ENCODE data around the gene TM4SF1.

TM4SF1 gene, protein sequence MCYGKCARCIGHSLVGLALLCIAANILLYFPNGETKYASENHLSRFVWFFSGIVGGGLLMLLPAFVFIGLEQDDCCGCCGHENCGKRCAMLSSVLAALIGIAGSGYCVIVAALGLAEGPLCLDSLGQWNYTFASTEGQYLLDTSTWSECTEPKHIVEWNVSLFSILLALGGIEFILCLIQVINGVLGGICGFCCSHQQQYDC

GRCh38 chr3:149377408-149378364 lies at the start of gene TM4SF1:
Gene TM4SF1 (minus strand): TSS chr3:149377649. CDS start chr3:149377547, 102 bp downstream.
- H3K4me1 Mint-ChIP-seq (ENCODE audit: low read depth), result peaks cover 33% of the 10 kb centered on the region
- peaks cover 3% of the 10 kb centered on the region for H3K27me3 Mint-ChIP-seq
- H3K27ac Mint-ChIP-seq, result no peak within 1 kb of the TSS
- no peaks in the 10 kb centered on the region for H3K36me3 Mint-ChIP-seq (ENCODE audit: low read depth)
- H3K4me3 Mint-ChIP-seq, result peak within 1 kb of the TSS; percentile 13
- intact Hi-C loops (cut with micrococcal nuclease), result no loop called here
- H3K9me3 Mint-ChIP-seq, result no peaks in the 10 kb centered on the region

GRCh38 chr3:149426325-149426724 lies 48.9 kb upstream of the TM4SF1 start:
- intact Hi-C loops (cut with micrococcal nuclease), result no loop called here
- Mint-ChIP-seq H3K9me3 (no peaks in the 10 kb centered on the region), H3K27me3 (no peaks in the 10 kb centered on the region), H3K27ac (no peak overlapping the region), H3K4me3 (no peak overlapping the region), H3K4me1 (ENCODE audit: low read depth) (peaks cover 2% of the 10 kb centered on the region), H3K36me3 (ENCODE audit: low read depth) (no peaks in the 10 kb centered on the region)

DNA sequence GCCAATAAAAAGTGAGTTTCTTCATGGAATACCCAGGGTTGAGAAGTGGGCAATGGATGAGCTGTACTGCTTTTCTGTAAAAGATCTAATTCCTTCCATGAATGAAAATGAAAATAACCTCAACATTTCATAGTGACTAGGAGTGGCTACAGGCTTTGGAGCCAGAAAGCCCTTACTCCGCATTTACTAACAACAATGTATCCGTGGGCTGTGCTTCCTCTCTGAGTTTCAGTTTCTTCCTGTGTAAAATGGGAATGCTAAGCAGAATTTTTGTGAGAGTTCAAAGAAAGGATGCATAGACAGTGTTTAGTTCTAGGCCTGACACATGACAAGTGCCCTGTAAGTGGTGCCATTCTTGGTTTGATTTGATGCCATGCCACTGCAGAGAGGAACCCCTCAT lies 47.5 kb upstream of the TM4SF1 start:
- intact Hi-C loops (cut with micrococcal nuclease), result no loop called here
- H3K4me3 Mint-ChIP-seq, result no peak overlapping the region
- H3K36me3 Mint-ChIP-seq (ENCODE audit: low read depth), result no peaks in the 10 kb centered on the region
- H3K4me1 Mint-ChIP-seq (ENCODE audit: low read depth), result peaks cover 12% of the 10 kb centered on the region
- no peak overlapping the region for H3K27ac Mint-ChIP-seq
- H3K9me3 Mint-ChIP-seq, result no peaks in the 10 kb centered on the region
- no peaks in the 10 kb centered on the region for H3K27me3 Mint-ChIP-seq

DNA sequence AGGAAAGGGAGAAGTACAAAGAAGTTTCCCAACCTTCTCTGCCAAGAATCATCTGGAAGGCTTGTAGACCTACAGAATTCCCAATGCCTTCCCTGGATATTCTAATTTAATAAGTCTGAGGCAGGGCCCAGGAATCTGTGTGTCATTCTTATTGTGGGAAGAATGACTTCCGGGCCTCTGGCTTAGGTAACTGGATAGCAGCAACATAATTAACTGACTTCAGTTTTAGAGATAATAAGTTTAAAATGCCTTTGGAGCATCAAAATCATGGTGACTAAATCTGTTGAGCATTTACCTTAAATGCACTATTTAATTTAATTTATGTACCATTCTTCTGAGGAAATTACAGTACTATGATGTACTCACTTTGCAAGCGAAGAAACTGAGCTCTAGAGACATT lies 44.3 kb upstream of the TM4SF1 start:
- Mint-ChIP-seq H3K4me3 (no peak overlapping the region), H3K27ac (no peak overlapping the region), H3K36me3 (ENCODE audit: low read depth) (no peaks in the 10 kb centered on the region), H3K9me3 (no peaks in the 10 kb centered on the region), H3K27me3 (no peaks in the 10 kb centered on the region), H3K4me1 (ENCODE audit: low read depth) (peaks cover 24% of the 10 kb centered on the region)
- intact Hi-C loops (cut with micrococcal nuclease), result no loop called here

DNA sequence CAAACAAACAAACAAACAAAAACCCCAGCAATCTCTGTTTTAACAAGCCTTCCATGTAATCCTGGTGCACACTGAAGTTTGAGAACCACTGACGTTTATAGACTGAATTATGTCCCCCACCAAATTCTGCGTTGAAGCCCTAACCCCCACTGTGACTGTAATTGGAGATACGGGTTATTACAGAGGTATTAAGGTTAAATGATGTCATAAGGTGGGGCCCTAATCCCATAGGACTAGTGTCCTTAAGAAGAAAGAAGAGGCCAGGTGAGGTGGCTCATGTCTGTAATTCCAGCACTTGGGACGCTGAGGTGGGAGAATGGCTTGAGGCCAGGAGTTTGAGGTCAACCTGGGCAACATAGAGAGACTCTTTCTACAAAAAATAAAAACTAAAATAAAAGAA lies 42.4 kb upstream of the TM4SF1 start:
- Mint-ChIP-seq H3K27ac (peak overlapping the region; percentile 15), H3K27me3 (no peaks in the 10 kb centered on the region), H3K4me1 (ENCODE audit: low read depth) (peaks cover 30% of the 10 kb centered on the region), H3K9me3 (peaks cover 5% of the 10 kb centered on the region), H3K4me3 (no peak overlapping the region), H3K36me3 (ENCODE audit: low read depth) (no peaks in the 10 kb centered on the region)
- intact Hi-C loops (cut with micrococcal nuclease), result no loop called here

GRCh38 chr3:149417727-149418126 lies 40.3 kb upstream of the TM4SF1 start:
- H3K36me3 Mint-ChIP-seq (ENCODE audit: low read depth), result no peaks in the 10 kb centered on the region
- H3K4me3 Mint-ChIP-seq, result no peak overlapping the region
- H3K27ac Mint-ChIP-seq, result no peak overlapping the region
- H3K4me1 Mint-ChIP-seq (ENCODE audit: low read depth), result peaks cover 34% of the 10 kb centered on the region
- intact Hi-C loops (cut with micrococcal nuclease), result no loop called here
- peaks cover 5% of the 10 kb centered on the region for H3K9me3 Mint-ChIP-seq
- no peaks in the 10 kb centered on the region for H3K27me3 Mint-ChIP-seq

DNA sequence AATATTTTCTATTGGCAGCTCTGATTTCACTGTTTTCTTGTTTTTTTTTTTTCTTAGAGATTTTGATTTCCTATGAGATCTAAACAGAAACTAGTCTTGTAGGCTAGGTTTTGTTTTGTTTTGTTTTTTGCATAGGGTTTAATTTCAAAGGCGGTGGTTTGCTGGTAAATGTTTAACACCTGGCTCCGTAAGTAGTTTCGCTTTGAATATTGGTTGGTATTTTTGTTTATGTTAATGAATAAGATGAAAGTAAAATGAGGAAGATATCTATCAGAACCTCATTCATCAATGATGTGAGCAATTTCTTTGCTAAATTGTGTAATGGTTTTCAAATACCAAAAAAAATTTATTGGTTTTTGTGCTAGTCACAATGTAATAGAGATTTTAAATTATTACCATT lies 39.7 kb upstream of the TM4SF1 start:
- intact Hi-C loops (cut with micrococcal nuclease), result no loop called here
- Mint-ChIP-seq H3K4me1 (ENCODE audit: low read depth) (peaks cover 34% of the 10 kb centered on the region), H3K9me3 (peaks cover 5% of the 10 kb centered on the region), H3K27me3 (no peaks in the 10 kb centered on the region), H3K27ac (no peak overlapping the region), H3K36me3 (ENCODE audit: low read depth) (no peaks in the 10 kb centered on the region), H3K4me3 (no peak overlapping the region)

DNA sequence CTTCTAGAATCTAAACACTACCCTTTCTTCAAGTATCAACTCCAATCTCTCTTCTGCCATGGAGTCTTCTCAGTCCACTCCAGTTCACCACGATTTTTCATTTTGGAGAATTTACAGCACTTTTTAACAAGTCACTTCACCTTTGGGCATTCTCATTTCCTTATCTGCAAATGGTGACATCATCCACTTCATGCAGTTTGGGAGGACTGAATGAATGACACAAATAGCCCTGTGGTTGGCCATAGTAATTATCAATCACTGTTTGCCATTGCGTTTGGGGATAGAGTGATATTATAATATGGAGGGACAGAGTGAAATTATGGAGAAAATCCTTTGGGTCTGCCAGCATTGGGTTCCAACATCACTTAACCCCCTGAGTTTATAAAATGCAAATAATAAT lies 38.0 kb upstream of the TM4SF1 start:
- intact Hi-C loops (cut with micrococcal nuclease), result no loop called here
- H3K9me3 Mint-ChIP-seq, result peaks cover 5% of the 10 kb centered on the region
- no peak overlapping the region for H3K27ac Mint-ChIP-seq
- H3K4me1 Mint-ChIP-seq (ENCODE audit: low read depth), result peaks cover 28% of the 10 kb centered on the region
- no peaks in the 10 kb centered on the region for H3K36me3 Mint-ChIP-seq (ENCODE audit: low read depth)
- no peaks in the 10 kb centered on the region for H3K27me3 Mint-ChIP-seq
- no peak overlapping the region for H3K4me3 Mint-ChIP-seq

- intact Hi-C loops (cut with micrococcal nuclease), result no loop called here
- Mint-ChIP-seq H3K9me3 (peaks cover 5% of the 10 kb centered on the region), H3K4me1 (ENCODE audit: low read depth) (peaks cover 20% of the 10 kb centered on the region), H3K4me3 (no peak overlapping the region), H3K36me3 (ENCODE audit: low read depth) (no peaks in the 10 kb centered on the region), H3K27ac (no peak overlapping the region), H3K27me3 (no peaks in the 10 kb centered on the region)
Measured at GRCh38 chr3:149414557-149415231, 37.2 kb upstream of the TM4SF1 start.

- no peaks in the 10 kb centered on the region for H3K36me3 Mint-ChIP-seq (ENCODE audit: low read depth)
- peaks cover 5% of the 10 kb centered on the region for H3K9me3 Mint-ChIP-seq
- H3K4me3 Mint-ChIP-seq, result no peak overlapping the region
- H3K27me3 Mint-ChIP-seq, result no peaks in the 10 kb centered on the region
- H3K27ac Mint-ChIP-seq, result no peak overlapping the region
- peaks cover 10% of the 10 kb centered on the region for H3K4me1 Mint-ChIP-seq (ENCODE audit: low read depth)
- intact Hi-C loops (cut with micrococcal nuclease), result no loop called here
Measured at GRCh38 chr3:149411583-149411982, 34.1 kb upstream of the TM4SF1 start.

GRCh38 chr3:149409351-149409750 lies 31.9 kb upstream of the TM4SF1 start:
- H3K9me3 Mint-ChIP-seq, result no peaks in the 10 kb centered on the region
- intact Hi-C loops (cut with micrococcal nuclease), result no loop called here
- H3K4me3 Mint-ChIP-seq, result no peak overlapping the region
- H3K36me3 Mint-ChIP-seq (ENCODE audit: low read depth), result no peaks in the 10 kb centered on the region
- H3K27me3 Mint-ChIP-seq, result peaks cover 2% of the 10 kb centered on the region
- no peaks in the 10 kb centered on the region for H3K4me1 Mint-ChIP-seq (ENCODE audit: low read depth)
- H3K27ac Mint-ChIP-seq, result no peak overlapping the region

DNA sequence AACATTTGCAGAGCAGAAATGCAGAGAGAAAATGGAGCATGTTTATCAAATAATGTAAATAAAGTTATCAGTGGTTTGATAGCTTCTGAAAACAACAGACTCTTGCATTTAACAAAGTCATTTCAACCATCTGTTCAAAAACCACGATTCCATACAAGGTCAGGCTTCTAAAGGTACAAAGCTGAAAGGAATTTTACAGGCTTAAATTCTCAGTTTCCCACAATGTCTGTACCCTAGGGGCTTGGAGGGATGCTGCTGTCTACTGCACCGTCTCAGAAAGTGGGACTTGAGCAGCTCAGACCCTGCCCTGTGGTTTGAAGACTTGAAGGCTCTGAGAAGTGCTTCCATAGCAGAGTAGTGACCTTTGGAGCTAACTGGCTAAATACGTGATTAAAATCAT lies 30.4 kb upstream of the TM4SF1 start:
- Mint-ChIP-seq H3K27ac (no peak overlapping the region), H3K36me3 (ENCODE audit: low read depth) (no peaks in the 10 kb centered on the region), H3K9me3 (no peaks in the 10 kb centered on the region), H3K4me1 (ENCODE audit: low read depth) (no peaks in the 10 kb centered on the region), H3K4me3 (no peak overlapping the region), H3K27me3 (peaks cover 2% of the 10 kb centered on the region)
- intact Hi-C loops (cut with micrococcal nuclease), result no loop called here

DNA sequence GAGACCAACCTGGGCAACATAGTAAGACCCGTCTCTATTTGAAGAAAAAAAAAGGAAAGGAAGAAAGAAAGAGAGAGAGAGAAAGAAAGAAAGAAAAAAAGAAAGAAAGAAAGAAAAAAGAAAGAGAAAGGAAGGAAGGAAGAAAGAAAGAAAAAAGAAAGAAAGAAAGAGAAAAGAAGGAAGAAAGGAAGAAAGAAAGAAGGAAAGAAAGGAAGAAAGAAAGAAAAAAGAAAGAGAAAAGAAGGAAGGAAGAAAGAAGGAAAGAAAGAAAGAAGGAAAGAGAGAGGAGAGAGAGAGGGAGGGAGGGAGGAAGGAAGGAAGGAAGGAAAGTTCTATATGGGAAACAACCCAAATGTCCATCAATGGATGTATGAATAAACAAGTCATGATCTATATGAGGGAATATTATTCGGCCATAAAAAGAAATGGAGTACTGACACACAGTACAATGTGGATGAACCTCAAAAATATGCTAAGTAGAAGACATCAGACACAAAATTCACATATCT lies 28.8 kb upstream of the TM4SF1 start:
- H3K4me3 Mint-ChIP-seq, result no peak overlapping the region
- H3K9me3 Mint-ChIP-seq, result no peaks in the 10 kb centered on the region
- H3K27me3 Mint-ChIP-seq, result peaks cover 2% of the 10 kb centered on the region
- H3K4me1 Mint-ChIP-seq (ENCODE audit: low read depth), result peaks cover 4% of the 10 kb centered on the region
- no peaks in the 10 kb centered on the region for H3K36me3 Mint-ChIP-seq (ENCODE audit: low read depth)
- intact Hi-C loops (cut with micrococcal nuclease), result no loop called here
- H3K27ac Mint-ChIP-seq, result no peak overlapping the region

DNA sequence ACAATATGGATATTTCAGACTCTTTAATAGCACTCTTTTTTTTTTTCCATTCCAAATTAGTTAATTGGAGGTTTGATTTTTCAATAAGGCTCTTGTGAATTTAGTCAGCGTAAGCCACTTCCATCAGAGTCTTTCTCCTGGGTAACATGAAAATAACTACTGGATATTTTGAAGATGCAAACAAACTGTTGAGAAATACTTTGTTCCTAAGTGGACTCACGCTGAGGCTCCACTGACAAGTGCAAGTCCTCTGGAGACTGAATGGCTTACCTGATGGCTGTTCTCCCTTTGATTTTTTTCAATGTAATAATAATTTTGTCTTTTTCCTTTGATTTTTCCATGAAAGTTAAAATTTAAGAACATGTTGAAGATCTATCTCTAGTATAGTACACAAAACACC lies 26.0 kb upstream of the TM4SF1 start:
- intact Hi-C loops (cut with micrococcal nuclease), result no loop called here
- H3K4me3 Mint-ChIP-seq, result no peak overlapping the region
- H3K4me1 Mint-ChIP-seq (ENCODE audit: low read depth), result peaks cover 4% of the 10 kb centered on the region
- H3K36me3 Mint-ChIP-seq (ENCODE audit: low read depth), result no peaks in the 10 kb centered on the region
- H3K27ac Mint-ChIP-seq, result no peak overlapping the region
- no peaks in the 10 kb centered on the region for H3K9me3 Mint-ChIP-seq
- H3K27me3 Mint-ChIP-seq, result peaks cover 2% of the 10 kb centered on the region
